Astrocyte (in vitro differentiated cells and primary cell): Measurements from ENCODE around the gene PFKFB2.

ENCODE experiments used
- CTCF ChIP-seq: IDR thresholded peaks from 2 replicates; pipeline ENCODE4 v1.5.1; 2011; ENCODE audit warnings: low read depth, mild to moderate bottlenecking, inconsistent platforms, low read length, moderate library complexity; ENCODE audit not compliant: insufficient read depth
- EZH2 ChIP-seq: IDR thresholded peaks from 2 replicates; pipeline ENCODE4 v1.6.1; 2012; ENCODE audit warnings: mild to moderate bottlenecking, low read length, inconsistent platforms; ENCODE audit not compliant: insufficient read depth

- TF ChIP-seq EZH2: no peak
- no peak for TF ChIP-seq CTCF
These were observed 5.0 kb upstream of the PFKFB2 start for GRCh38 chr1:207048041-207048440.
